ENCODE data around the gene EML1. TPM values are rescaled to one million over a fixed set of nuclear protein-coding genes. Genes with fewer than 3 reads are reported as not detected.

The EML1 gene
- total RNA-seq, 6 experiments from 2014 or later: 3.3 to 6.8 (median 4.5) TPM

GRCh38 chr14:99905121-99905520 is 111.9 kb downstream of the EML1 start:
- no peaks in the 10 kb centered on the region for H3K27me3 ChIP-seq
- no peak for DNase-seq
- WGBS (ENCODE audit: insufficient coverage, low coverage, low lambda C conversion rate, missing lambda C conversion rate): 93% methylated on average over 5 of the region's 5 CpGs
- no peaks in the 10 kb centered on the region for H3K9me3 ChIP-seq
- ATAC-seq: peak in 1 of 4 donors; percentile 11
- no peak overlapping the region for H3K4me3 ChIP-seq
- H3K27ac ChIP-seq: peak overlapping the region in 2 of 3 donors; percentile 45 to 65
- intact Hi-C loops (cut with DNase I): no loop called here
- peaks cover 0 to 42% (median 2%) of the 10 kb centered on the region in 4 donors for H3K4me1 ChIP-seq
- TF ChIP-seq POLR2A (IDR thresholded peaks at IDR 0.05): no peak
- TF ChIP-seq CTCF (IDR thresholded peaks at IDR 0.05): no peak
- H3K36me3 ChIP-seq: no peaks in the 10 kb centered on the region

DNA sequence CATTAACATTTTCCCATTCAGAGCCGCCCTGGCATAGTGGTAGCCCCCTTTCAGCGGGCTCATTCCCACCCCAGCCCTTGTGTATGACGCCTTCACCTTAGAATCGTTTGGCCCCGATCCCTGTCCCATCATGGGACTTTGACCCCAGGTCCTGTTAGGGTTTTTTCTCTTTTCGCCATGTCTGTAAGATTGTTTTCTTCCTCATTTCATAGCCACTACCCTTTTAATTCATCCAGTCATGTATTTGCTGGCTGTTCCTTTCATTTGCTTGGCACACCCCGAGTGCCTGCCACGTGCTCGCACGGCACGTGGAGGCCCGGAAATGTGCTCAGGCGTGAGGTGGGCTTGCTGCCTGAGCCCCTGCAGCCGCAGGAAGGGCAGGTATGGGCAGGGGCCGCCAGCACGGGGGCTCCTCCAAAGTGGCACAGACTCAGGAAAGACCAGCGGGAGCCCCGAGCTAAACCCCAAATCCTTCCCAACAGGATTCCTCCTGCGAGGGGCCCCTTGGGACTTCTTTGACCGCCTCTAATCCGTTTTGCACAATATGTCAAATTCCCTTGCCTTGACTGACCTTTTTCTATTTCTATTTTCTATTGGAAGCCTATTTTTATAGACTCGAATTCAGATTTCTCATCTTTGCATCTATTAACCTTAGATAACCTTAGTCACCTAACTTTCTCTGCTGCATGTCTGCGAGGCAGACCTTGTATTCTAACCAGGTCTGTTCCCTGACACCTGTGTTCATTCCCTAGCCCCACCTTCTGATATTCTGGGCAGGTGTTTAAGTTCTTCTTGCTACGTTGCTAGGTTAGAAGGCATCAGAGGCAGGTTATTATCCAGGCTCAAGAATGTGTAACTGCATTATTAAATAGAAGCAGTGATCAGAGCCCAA is 114.8 kb downstream of the EML1 start:
- ATAC-seq (peak in 1 of 4 donors; percentile 36), DNase-seq (no peak)
- H3K27me3 ChIP-seq: no peaks in the 10 kb centered on the region
- peaks cover 0 to 42% (median 2%) of the 10 kb centered on the region in 4 donors for H3K4me1 ChIP-seq
- intact Hi-C loops (cut with DNase I): no loop called here
- TF ChIP-seq CTCF (IDR thresholded peaks at IDR 0.05): no peak
- no peak for TF ChIP-seq POLR2A (IDR thresholded peaks at IDR 0.05)
- peak overlapping the region in 1 of 3 donors; percentile 5 for H3K27ac ChIP-seq
- H3K36me3 ChIP-seq: no peaks in the 10 kb centered on the region
- H3K4me3 ChIP-seq: no peak overlapping the region
- no peaks in the 10 kb centered on the region for H3K9me3 ChIP-seq
- 85% methylated on average over 23 of the region's 24 CpGs for WGBS (ENCODE audit: insufficient coverage, low coverage, low lambda C conversion rate, missing lambda C conversion rate)

- ATAC-seq: no peak
- 95% methylated on average over 2 of the region's 7 CpGs for WGBS (ENCODE audit: insufficient coverage, low coverage, low lambda C conversion rate, missing lambda C conversion rate)
- H3K4me3 ChIP-seq: no peak overlapping the region
- TF ChIP-seq POLR2A (IDR thresholded peaks at IDR 0.05): no peak
- no peak for TF ChIP-seq CTCF (IDR thresholded peaks at IDR 0.05)
- intact Hi-C loops (cut with DNase I): no loop called here
- H3K36me3 ChIP-seq: no peaks in the 10 kb centered on the region
- DNase-seq: no peak
- H3K9me3 ChIP-seq: no peaks in the 10 kb centered on the region
- H3K27ac ChIP-seq: no peak overlapping the region
- H3K4me1 ChIP-seq: peaks cover 0 to 40% (median 2%) of the 10 kb centered on the region in 4 donors
- no peaks in the 10 kb centered on the region for H3K27me3 ChIP-seq
Measured at GRCh38 chr14:99908653-99909250, 115.5 kb downstream of the EML1 start.

GRCh38 chr14:99909513-99910064 is 116.4 kb downstream of the EML1 start:
- H3K4me3 ChIP-seq: no peak overlapping the region
- H3K27me3 ChIP-seq: no peaks in the 10 kb centered on the region
- H3K9me3 ChIP-seq: no peaks in the 10 kb centered on the region
- no peak overlapping the region for H3K27ac ChIP-seq
- no peak for TF ChIP-seq CTCF (IDR thresholded peaks at IDR 0.05)
- no peak for TF ChIP-seq POLR2A (IDR thresholded peaks at IDR 0.05)
- DNase-seq (no peak), ATAC-seq (no peak)
- 85% methylated on average over 4 of the region's 12 CpGs for WGBS (ENCODE audit: insufficient coverage, low coverage, low lambda C conversion rate, missing lambda C conversion rate)
- intact Hi-C loops (cut with DNase I): no loop called here
- H3K36me3 ChIP-seq: no peaks in the 10 kb centered on the region
- peaks cover 0 to 37% (median 2%) of the 10 kb centered on the region in 4 donors for H3K4me1 ChIP-seq

Data from right lobe of liver (tissue), 6 donors.